Esophagus (tissue), 2 donors: ENCODE results near the gene WAPL. TPM values are rescaled to one million over a fixed set of nuclear protein-coding genes. Genes with fewer than 3 reads are reported as not detected.

Source experiments
- H3K27ac ChIP-seq, 2 donors: one replicate each; pipeline ENCODE4 v1.5.1; 2013; ENCODE audit warnings: low read depth in 2 of 2, mild to moderate bottlenecking in 2 of 2, inconsistent platforms in 1 of 2, low read length in 1 of 2, moderate library complexity in 1 of 2
- H3K27me3 ChIP-seq, 2 donors: one replicate each; pipeline ENCODE4 v1.6.1; 2013; ENCODE audit warnings: low read length in 2 of 2, control low read depth in 1 of 2, mild to moderate bottlenecking in 1 of 2; ENCODE audit not compliant: insufficient read depth in 2 of 2, control insufficient read depth in 1 of 2
- H3K36me3 ChIP-seq, 2 donors: one replicate each; pipeline ENCODE4 v1.6.1; 2013; ENCODE audit warnings: low read length in 1 of 2; ENCODE audit not compliant: control insufficient read depth in 2 of 2, insufficient read depth in 2 of 2
- H3K4me1 ChIP-seq, 2 donors: one replicate each; pipeline ENCODE4 v1.6.1; 2013; ENCODE audit warnings: low read length in 1 of 2; ENCODE audit not compliant: control insufficient read depth in 2 of 2, insufficient read depth in 2 of 2
- H3K4me3 ChIP-seq, 2 donors: one replicate each; pipeline ENCODE4 v1.5.1; 2013; ENCODE audit warnings: low read length in 2 of 2, mild to moderate bottlenecking in 2 of 2, low read depth in 1 of 2, moderate library complexity in 1 of 2
- H3K9me3 ChIP-seq, 2 donors: one replicate each; pipeline ENCODE4 v1.6.1; 2013; ENCODE audit warnings: mild to moderate bottlenecking in 2 of 2, low read depth in 1 of 2, low read length in 1 of 2, moderate library complexity in 1 of 2; ENCODE audit not compliant: control insufficient read depth in 2 of 2, insufficient read depth in 1 of 2
- WGBS, 2 donors: extraction: QIAGEN DNeasy Blood & Tissue Kit; methylation state at CpG; one replicate each; pipeline ENCODE4 v1.1.7; 2013; 5-methylcytosine and 5-hydroxymethylcytosine counted together
- polyA plus RNA-seq, 2 donors: library from polyadenylated mRNA; stranded (reverse); fragments of 200-250 nt; gene quantifications; one replicate each; pipeline ENCODE4 v1.2.3, GENCODE V29; 2013
- donor health status: healthy with polysubstance abuse.
- donor health status: Bipolar disorder and iron deficiency.

The WAPL gene
- polyA plus RNA-seq, 2 donors: 9.9 to 13.5 TPM

DNA sequence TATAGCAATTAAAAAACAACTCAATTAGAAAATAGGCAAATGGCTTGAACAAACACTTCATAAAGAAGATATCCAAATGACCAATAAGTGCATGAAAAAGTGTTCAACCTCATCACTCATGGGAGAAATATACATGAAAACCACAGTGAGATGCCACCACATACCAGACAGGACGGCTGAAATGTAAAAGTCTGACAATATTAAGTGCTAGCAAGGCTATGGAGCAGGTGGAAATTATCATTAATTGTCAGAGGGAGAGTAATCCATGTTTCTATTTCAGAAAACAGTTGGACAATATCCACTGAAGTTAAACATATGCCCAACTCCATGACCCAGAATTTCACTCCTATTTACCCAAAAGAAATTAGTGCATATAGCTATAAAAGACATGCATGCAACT, 112.4 kb downstream of the WAPL start:
- Histone ChIP-seq H3K4me1 (no peaks in the 10 kb centered on the region), H3K4me3 (no peak overlapping the region), H3K9me3 (peaks cover 0 to 3% of the 10 kb centered on the region in 2 donors), H3K27ac (no peak overlapping the region), H3K27me3 (no peaks in the 10 kb centered on the region), H3K36me3 (no peaks in the 10 kb centered on the region)
- 67 to 72% methylated on average over 1 of the region's 1 CpG for WGBS, 2 donors

DNA sequence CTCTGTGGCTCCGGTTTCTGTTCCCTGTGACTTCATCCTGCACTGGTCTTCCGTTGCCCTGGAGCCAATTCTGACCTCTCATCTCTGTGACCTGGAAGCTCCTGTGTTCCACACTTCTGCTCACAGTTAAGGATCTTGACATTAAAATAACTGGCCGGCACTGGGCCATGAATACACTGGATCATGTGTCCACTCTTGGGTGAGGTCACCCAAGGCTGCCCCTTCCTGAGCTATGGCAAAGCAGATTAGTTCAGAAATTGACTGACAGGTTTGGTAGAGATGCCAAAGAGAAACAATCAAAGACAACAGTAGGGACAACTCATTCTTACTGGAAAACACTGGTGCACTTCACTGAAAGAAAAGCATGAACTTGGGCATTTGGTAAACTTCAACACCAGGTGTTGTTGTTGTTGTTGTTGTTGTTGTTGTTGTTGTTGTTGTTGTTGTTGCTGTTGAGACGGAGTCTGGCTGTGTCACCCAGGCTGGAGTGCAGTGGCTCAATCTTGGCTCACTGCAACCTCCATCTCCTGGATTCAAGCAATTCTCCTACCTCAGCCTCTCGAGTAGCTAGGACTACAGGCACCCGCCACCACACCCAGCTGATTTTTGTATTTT, 118.3 kb downstream of the WAPL start:
- no peaks in the 10 kb centered on the region for H3K27me3 ChIP-seq
- H3K36me3 ChIP-seq: no peaks in the 10 kb centered on the region
- H3K4me3 ChIP-seq: no peak overlapping the region
- peaks cover 8 to 17% of the 10 kb centered on the region in 2 donors for H3K4me1 ChIP-seq
- 62 to 72% methylated on average over 6 of the region's 6 CpGs for WGBS, 2 donors
- peaks cover 0 to 4% of the 10 kb centered on the region in 2 donors for H3K9me3 ChIP-seq
- H3K27ac ChIP-seq: no peak overlapping the region

DNA sequence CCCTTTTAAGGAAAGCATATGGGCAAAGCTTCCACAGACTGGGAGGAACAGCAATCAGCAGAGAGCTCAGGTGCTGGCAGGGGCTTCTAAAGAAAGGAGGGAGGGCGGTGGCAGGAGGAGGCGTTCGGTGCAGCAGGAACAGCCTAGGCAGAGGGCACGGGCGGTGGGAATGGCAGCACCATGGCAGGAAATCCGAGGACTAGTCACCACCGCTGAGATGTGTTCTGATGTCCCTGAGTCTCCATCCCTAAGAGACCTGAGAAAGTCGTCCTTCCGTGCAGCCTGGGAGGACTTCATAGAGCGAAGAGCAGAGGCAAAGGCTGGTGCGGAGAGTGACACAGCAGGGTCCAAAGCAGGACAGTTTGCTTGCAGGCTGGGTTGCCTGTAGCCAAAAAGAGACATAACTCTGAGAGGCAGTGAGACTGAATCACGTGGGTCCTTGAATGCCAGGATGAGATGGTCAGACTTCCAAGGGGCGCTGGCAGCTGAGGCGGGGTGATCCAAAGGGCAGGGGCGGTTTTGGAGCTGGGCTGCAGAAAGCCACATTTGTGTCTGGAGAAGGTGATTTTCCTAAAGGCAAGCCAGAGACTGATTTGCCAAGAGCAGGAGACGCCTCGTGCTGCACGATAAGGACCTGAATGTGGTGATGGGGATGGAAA, 119.2 kb downstream of the WAPL start:
- Histone ChIP-seq H3K27ac (peak overlapping the region in 1 of 2 donors; percentile 18), H3K9me3 (peaks cover 0 to 4% of the 10 kb centered on the region in 2 donors), H3K4me1 (peaks cover 8 to 17% of the 10 kb centered on the region in 2 donors), H3K4me3 (no peak overlapping the region), H3K27me3 (no peaks in the 10 kb centered on the region), H3K36me3 (no peaks in the 10 kb centered on the region)
- 21 to 22% methylated on average over 18 of the region's 18 CpGs for WGBS, 2 donors

DNA sequence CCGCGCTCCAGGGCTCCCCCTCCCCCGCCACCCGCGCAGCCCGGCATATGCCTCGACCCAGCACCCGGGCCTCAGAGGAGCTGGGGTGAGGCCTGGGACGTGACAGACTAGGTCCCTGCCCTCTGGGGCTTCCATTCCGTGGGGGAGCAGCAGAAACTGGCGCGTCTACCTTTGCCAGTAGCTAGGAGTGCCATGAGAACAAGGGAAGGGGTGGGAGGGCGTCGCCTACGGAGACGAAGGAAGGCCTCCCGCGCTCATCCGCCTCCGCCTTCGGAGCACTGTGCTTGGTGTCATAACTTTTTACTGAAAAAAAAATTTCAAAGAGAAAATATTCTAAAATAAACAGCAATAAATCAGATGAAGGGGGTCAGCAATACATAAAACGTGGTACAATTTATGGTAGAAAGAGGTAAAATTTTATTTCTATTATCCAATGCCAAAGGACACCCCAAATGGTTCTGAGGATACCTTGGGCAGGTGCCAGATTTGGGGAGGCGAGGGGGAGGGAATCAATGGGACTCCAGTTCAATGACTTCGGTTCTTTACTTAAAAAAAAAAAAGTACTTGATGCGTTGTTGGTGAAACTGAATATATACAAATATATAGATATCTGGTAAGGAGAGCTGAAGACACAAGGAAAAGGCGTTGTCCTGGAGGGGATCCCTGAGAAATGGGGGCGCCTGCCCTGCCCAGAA, 119.9 kb downstream of the WAPL start:
- Histone ChIP-seq H3K9me3 (peaks cover 0 to 4% of the 10 kb centered on the region in 2 donors), H3K27ac (peak overlapping the region; percentile 80 to 86), H3K4me1 (peaks cover 8 to 17% of the 10 kb centered on the region in 2 donors), H3K36me3 (no peaks in the 10 kb centered on the region), H3K4me3 (peak overlapping the region; percentile 52 to 59), H3K27me3 (no peaks in the 10 kb centered on the region)
- WGBS, 2 donors: 14% methylated on average over 24 to 27 of the region's 27 CpGs

DNA sequence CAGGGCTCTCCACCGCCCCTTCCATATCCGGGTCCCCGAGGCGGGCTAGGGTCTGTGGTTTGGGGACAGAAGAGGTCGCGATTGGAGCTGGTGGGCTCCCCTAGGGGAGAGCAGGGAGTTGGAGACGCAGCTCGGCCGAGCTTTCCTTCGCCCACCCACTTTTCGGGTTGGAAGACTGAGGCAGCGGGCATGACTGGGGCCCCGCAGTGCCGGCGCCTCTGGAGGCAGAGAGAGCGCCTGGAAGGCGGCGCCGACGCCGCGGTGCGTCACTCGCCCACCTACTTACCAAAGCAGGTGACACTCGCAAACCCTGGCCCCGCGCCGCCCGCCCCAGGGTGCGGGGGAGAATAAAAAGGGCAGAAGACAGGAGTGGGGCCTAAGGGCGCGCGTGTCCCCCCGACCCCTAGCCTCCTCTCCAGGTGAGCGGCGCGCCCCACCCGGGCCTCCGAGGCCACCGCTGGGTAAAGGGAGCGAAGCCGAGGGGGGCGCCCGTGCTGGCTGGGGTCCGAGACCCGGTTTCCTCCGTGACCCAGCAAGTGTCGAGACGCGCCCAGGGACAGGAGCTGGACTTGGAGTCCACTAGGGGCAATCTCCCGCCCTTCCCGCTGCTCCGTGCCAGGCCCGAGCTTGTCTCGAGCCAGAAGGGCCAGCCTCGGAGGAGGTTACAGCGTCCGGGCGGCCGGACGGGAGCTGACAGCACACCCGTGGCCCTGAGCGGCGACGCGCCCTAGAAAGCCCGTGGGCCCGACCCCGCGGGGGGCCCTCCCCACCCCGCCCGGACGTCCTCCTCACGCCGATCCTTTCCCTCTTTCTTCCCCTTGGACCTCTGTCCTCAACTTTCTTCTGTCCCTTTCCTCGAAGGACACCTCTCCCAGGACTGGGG, 120.6 kb downstream of the WAPL start:
- Histone ChIP-seq H3K27me3 (no peaks in the 10 kb centered on the region), H3K4me1 (peaks cover 8 to 17% of the 10 kb centered on the region in 2 donors), H3K36me3 (no peaks in the 10 kb centered on the region), H3K27ac (peak overlapping the region; percentile 80 to 86), H3K4me3 (peak overlapping the region; percentile 52 to 59), H3K9me3 (peaks cover 0 to 4% of the 10 kb centered on the region in 2 donors)
- 1% methylated on average over 65 to 76 of the region's 76 CpGs for WGBS, 2 donors

DNA sequence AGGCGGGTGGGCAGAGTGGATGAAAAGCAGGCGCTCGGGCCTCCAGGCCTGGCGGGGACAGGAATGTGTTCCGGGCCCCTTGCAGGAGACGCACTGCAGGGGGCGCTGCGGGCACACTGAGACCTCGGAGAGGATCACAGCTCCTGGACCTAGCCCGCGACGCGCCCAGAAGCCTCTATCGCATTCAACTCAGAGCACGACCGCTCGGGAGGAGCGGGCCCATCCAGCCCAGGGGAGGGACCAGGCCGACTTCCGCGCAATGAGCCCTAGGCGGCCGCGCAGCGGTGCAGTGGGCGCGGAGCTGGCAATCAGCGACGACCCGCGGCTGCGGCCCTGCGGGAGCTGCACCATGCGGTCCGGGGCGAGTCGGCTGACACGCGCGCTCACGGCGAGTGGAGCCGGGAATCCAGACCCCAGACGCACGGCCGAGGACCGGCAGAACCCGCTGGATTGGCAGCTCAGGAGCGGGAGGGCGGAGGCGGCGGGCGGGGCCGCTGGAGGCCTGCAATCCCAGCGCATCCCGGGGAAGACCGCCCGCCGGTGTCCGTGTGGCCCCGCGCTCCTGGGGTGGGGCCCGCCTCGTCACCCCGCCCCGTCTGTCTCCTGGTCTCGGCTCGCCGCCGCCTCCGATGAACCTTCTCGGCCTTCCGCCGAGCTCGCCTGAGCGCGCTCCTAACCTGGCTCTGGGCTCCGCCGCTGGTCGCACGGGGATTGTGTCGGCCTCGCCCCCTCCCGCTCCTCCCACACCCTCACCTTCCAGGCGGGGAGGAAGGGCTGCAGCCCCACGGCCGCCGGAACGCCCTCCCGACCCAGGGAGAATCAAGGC, 121.5 kb downstream of the WAPL start:
- H3K4me3 ChIP-seq: peak overlapping the region; percentile 52 to 59
- peaks cover 0 to 4% of the 10 kb centered on the region in 2 donors for H3K9me3 ChIP-seq
- H3K27ac ChIP-seq: peak overlapping the region; percentile 80 to 86
- no peaks in the 10 kb centered on the region for H3K27me3 ChIP-seq
- 0% methylated on average over 84 to 90 of the region's 90 CpGs for WGBS, 2 donors
- no peaks in the 10 kb centered on the region for H3K36me3 ChIP-seq
- peaks cover 8 to 17% of the 10 kb centered on the region in 2 donors for H3K4me1 ChIP-seq

DNA sequence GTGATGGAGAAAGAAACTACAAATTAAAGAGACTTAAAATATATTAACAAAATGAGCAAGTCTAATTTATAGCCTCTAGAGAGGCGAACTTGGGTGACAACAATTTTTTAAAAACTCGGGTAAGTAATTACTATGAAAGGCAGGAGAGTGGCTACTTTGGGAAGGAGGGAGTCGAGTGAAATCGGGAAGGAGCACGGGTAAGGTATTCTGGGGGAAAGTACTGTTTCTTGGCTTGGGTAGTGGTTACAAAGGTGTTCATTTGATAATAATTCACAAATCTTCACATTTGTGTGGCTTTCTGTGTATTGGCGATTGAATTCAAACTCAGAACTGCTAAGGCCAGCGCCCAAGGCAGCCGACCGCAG, 122.1 kb downstream of the WAPL start:
- H3K4me3 ChIP-seq: peak overlapping the region in 1 of 2 donors; percentile 52
- peak overlapping the region in 1 of 2 donors; percentile 86 for H3K27ac ChIP-seq
- WGBS, 2 donors: 30 to 31% methylated on average over 9 of the region's 9 CpGs
- no peaks in the 10 kb centered on the region for H3K27me3 ChIP-seq
- peaks cover 8 to 17% of the 10 kb centered on the region in 2 donors for H3K4me1 ChIP-seq
- H3K9me3 ChIP-seq: peaks cover 0 to 4% of the 10 kb centered on the region in 2 donors
- H3K36me3 ChIP-seq: no peaks in the 10 kb centered on the region

DNA sequence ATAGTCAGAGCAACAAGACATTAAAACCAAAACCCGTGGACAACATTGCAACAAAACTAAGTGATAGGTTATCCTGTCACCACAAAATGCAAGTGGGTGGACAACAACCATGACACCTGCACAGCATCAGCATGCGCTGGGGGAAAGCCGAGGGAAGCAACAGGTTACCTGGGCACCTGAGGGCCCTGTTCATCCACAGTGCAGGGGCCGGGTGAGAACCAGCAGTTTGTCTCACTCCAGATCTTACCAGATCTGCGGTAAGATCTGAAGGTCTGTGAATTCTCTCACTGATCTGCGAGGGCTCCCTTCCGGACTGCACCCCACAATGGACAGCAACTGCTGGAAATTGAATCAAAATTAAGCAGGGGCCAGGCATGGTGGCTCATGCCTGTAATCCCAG, 124.5 kb downstream of the WAPL start:
- Histone ChIP-seq H3K36me3 (no peaks in the 10 kb centered on the region), H3K27me3 (no peaks in the 10 kb centered on the region), H3K4me1 (peaks cover under 1 to 10% of the 10 kb centered on the region in 2 donors), H3K9me3 (no peaks in the 10 kb centered on the region), H3K4me3 (no peak overlapping the region), H3K27ac (no peak overlapping the region)
- WGBS, 2 donors: 79 to 81% methylated on average over 7 of the region's 7 CpGs
